GM19324 (cell line): Measurements from ENCODE around the gene EIF1B.

Experiments
- ATAC-seq: cut with Tn5 transposase; IDR thresholded peaks from one replicate; pipeline ENCODE4 v1.9.1; 2021; ENCODE audit warnings: mild to moderate bottlenecking, moderate library complexity; ENCODE audit not compliant: unreplicated experiment, low FRiP score

The EIF1B gene

GRCh38 chr3:40307176-40307575 lies 2.3 kb upstream of the EIF1B start:
- ATAC-seq = no peak

DNA sequence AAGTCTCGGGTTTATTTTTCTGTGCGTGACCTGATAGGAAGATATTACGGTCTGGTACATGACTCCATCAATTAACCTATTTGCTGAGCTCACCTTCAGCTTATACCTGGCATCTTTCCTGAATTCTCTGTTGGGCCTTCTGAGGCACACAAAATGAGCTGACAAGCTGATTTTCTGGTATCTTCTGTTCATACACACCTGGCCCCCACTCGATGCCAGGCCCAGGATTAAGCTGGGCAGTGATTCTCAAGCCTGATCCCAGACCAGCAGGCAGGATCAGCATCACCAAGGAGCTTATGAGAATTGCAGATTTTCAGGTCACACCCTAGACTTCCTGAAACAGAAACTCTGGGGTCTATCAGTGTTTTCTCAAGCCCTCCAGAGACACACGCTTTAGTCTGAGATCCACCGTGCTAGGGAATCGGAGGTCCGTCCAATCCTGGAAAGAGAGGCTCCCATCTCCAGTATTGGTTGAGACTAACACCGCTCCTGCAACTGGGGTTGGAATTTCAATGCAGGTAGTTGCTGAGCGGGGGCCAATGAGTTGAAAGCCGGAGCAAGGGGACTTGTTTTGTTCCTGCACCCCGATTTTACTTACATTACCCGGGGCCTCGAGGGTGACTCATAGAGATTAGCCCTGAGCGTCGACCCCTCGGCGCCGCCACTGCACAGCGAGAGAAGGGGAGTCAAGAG lies 636 bp upstream of the EIF1B start:
- ATAC-seq = no peak

GRCh38 chr3:40309925-40310695 lies 603 bp downstream of the EIF1B start:
- peak; percentile 22 for ATAC-seq

DNA sequence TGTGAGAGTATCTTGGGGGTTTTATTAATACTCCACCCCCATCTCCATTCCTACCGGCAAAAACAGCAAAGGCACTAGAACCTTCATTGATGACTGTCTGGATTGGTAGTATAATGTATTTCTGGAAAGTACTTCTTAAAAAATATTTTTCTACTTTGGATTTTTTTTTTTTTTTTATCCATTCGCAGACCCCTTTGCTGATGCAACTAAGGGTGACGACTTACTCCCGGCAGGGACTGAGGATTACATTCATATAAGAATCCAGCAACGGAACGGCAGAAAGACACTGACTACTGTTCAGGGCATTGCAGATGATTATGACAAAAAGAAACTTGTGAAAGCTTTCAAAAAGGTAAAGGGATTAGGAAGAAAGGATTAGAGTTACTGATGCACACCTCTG lies 1.2 kb downstream of the EIF1B start:
- no peak for ATAC-seq

DNA sequence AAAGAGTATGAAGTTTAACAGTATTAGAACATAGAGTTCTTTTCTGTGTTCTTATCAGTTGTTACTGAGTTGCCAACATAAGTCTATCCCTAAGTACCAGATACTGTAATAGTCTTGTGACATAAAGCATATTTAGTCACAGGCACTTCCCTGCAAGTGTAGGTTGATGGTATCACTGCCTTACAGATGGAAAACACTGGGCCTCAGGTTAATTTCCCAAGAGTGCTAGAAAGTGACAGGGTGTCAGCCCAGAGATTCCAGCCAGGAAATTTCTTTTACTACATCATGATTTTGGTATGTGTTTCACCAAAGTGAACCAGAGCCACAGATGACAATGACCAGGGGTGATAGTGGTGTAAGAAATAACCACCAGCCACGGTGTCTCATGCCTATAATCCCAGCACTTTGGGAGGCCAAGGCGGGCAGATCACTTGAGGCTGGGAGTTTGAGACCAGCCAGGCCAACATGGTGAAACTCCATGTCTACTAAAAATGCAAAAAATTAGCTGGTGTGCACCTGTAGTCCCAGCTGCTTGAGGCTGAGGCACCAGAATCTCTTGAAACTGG lies 3.2 kb downstream of the EIF1B start:
- no peak for ATAC-seq

- ATAC-seq = no peak
Measured at GRCh38 chr3:40313975-40314860, 4.7 kb downstream of the EIF1B start.

DNA sequence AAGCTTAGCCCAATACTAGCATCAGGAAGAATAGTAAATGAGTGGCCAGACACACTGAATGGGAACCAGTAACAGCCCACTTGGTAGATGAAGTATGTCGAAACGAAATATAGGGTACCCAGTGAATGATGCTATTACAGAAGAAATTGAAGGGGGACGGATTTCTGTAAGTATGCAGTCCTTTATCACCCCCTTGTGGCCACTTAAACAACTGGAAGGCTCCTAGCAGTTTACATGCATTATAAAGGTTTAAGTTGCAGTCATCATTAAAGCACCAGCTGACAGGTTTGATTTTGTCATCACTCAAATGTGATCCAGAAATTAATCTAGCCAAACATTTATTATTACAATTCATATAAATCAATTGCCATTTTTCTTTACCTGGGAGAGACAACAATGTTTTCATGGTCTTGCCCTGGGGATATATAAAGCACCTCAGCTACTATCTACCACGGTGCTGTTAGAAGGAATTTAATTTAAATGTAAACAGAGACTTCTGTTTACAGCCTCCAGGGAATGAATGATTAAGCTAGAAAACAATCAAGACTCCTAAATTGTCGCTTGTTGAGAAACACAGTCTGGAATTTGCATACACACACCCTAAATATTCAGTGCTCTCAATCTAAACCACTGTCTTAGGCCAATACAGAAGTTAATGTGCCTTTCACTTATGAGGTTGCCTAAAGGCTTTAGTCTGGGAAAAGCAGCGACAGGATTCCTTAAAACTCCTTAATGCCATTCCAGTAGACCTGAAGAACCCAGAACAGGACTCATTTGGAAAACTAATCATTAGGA lies 7.8 kb downstream of the EIF1B start:
- no peak for ATAC-seq

- no peak for ATAC-seq
Measured at GRCh38 chr3:40321818-40322217, 12.3 kb downstream of the EIF1B start.

- no peak for ATAC-seq
Measured at GRCh38 chr3:40323946-40324345, 14.4 kb downstream of the EIF1B start.

- no peak for ATAC-seq
Measured at GRCh38 chr3:40324621-40325020, 15.1 kb downstream of the EIF1B start.

GRCh38 chr3:40325465-40325864 lies 16.0 kb downstream of the EIF1B start:
- no peak for ATAC-seq

DNA sequence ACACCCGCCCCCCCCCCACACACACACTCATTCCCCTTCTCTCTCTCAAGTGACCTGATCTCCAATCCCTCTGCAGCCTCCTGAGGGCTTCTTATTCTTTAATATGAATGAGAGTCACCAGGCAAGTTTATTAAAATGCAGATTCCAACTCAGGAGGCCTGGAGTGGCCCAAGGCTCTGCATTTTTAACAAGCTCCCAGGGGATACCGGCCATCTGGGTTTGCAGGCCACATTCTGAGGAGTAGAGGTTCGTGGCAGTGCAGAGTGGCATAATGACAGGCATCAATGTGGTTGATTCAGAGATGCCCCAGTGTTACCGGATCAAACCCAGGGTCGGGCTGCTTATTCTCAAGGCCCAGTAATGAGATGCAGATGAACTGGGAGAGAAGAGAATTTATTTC lies 18.9 kb downstream of the EIF1B start:
- ATAC-seq = no peak

- ATAC-seq = no peak
Measured at GRCh38 chr3:40329071-40329470, 19.6 kb downstream of the EIF1B start.

- ATAC-seq = no peak
Measured at GRCh38 chr3:40332684-40333083, 23.2 kb downstream of the EIF1B start.

GRCh38 chr3:40333416-40333815 lies 23.9 kb downstream of the EIF1B start:
- ATAC-seq = no peak

DNA sequence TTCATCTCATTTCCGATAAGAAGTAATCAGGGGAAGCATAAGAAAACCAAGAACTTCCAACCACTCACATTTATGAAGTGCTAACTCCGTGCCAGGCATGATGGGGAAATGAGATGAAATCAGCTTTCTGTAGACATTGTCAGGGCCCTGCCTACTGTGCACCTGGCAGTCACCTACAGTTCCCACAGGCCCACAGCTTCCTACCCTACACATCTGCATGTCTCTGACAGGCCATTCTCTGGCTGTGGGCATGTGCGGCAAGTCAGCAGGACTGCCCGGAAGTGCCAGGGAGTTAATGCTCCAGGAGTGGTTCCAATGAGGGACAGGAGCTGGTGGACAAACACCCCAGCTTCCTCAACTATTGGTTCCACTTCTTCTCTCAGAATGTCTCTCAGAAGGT lies 24.3 kb downstream of the EIF1B start:
- no peak for ATAC-seq

DNA sequence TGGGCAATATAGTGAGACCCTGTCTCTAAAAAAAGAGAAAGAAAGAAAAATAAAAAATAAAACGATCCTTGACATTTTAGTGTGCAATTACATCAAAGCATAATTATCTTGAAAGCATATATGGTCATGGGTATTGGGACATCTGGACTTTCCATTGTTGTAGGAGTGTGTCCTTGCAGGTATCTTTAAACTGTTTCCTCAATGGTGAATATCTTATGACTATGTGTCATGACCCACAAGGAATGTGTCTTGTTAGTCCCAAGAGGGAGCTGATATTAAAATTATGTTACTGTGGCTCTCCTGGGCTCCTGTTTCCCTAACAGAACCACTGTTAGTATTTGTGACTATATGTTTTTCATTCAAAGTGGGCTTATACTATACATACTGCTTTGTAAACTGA lies 26.6 kb downstream of the EIF1B start:
- ATAC-seq = no peak

DNA sequence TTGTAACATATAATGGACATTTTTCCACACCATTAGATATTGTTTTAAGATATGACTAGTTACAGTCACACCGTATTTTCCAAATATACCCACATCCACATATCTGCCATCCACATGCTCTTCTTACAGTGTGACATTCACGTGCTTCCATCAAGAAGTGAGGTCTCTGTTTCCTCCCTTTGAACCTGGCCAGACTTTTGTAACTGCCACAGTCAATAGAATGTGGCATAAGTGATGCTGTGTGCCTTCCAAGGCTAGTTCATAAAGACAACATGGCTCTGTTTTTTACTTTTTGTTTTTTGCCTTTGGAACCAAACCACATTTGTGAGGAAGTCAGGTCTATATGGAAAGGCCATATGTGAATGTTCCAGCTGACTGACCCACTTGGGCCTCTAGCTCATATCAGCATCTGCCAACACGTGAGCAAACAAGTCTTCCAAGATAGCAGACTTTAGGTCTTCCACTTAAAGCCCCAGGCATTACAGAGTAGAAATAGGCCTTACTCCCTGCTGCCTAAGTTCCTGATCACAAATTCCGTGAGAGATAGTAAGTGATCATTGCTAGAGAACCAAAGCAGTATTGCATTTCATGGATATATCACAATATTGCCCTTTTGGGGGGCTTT lies 27.1 kb downstream of the EIF1B start:
- ATAC-seq = no peak
